ENCODE results near the gene TMEM234.

The TMEM234 gene

GRCh38 chr1:32239790-32240139 is 17.6 kb upstream of the TMEM234 start:
- no peak for DNase-seq

- DNase-seq = no peak
Measured at GRCh38 chr1:32239337-32239736, 17.2 kb upstream of the TMEM234 start.

GRCh38 chr1:32234792-32235191 is 12.6 kb upstream of the TMEM234 start:
- DNase-seq = no peak

- no peak for DNase-seq
Measured at GRCh38 chr1:32232558-32233304, 10.6 kb upstream of the TMEM234 start.

- no peak for DNase-seq
Measured at GRCh38 chr1:32231843-32232432, 9.8 kb upstream of the TMEM234 start.

GRCh38 chr1:32228771-32229170 is 6.6 kb upstream of the TMEM234 start:
- no peak for DNase-seq

- DNase-seq = no peak
Measured at GRCh38 chr1:32224285-32224684, 2.1 kb upstream of the TMEM234 start.

GRCh38 chr1:32223683-32224082 is 1.5 kb upstream of the TMEM234 start:
- DNase-seq = no peak

- DNase-seq = no peak
Measured at GRCh38 chr1:32221581-32221979, 573 bp downstream of the TMEM234 start.

GRCh38 chr1:32220746-32221580 is 1.2 kb downstream of the TMEM234 start:
- DNase-seq = no peak

- DNase-seq = peak; percentile 30
Measured at GRCh38 chr1:32219022-32219421, 3.1 kb downstream of the TMEM234 start.

GRCh38 chr1:32216566-32216965 is 5.6 kb downstream of the TMEM234 start:
- no peak for DNase-seq

GRCh38 chr1:32215629-32216480 is 6.3 kb downstream of the TMEM234 start:
- DNase-seq = peak; percentile 73

- DNase-seq = no peak
Measured at GRCh38 chr1:32208891-32209328, 13.2 kb downstream of the TMEM234 start, which contains the start of gene DCDC2B. Gene DCDC2B (plus strand): TSS chr1:32209089. CDS start chr1:32209094, 5 bp downstream.

- DNase-seq = no peak
Measured at GRCh38 chr1:32208469-32208868, 13.7 kb downstream of the TMEM234 start.

GRCh38 chr1:32205401-32206370 is 16.5 kb downstream of the TMEM234 start, which contains the start of gene IQCC:
Gene IQCC (plus strand): TSS chr1:32205671. CDS start chr1:32205682, 11 bp downstream.
- DNase-seq = peak; percentile 81

GRCh38 chr1:32204943-32205361 is 17.2 kb downstream of the TMEM234 start:
- no peak for DNase-seq

- peak; percentile 63 for DNase-seq
Measured at GRCh38 chr1:32201011-32201855, 20.9 kb downstream of the TMEM234 start.

- DNase-seq = peak; percentile 69
Measured at GRCh38 chr1:32200226-32201010, 21.7 kb downstream of the TMEM234 start, which contains the start of gene CCDC28B. Gene CCDC28B (plus strand): TSS chr1:32200595. CDS start chr1:32201936, 1,341 bp downstream.

Measured in fibroblast of skin of scalp (primary cell).